Retina (tissue), 1 donor: ENCODE measurements around the gene GPD2.

ENCODE experiments used
- DNase-seq: peaks from one replicate; pipeline ENCODE4 v3.0.0-alpha.2; 2016

Gene GPD2

DNA sequence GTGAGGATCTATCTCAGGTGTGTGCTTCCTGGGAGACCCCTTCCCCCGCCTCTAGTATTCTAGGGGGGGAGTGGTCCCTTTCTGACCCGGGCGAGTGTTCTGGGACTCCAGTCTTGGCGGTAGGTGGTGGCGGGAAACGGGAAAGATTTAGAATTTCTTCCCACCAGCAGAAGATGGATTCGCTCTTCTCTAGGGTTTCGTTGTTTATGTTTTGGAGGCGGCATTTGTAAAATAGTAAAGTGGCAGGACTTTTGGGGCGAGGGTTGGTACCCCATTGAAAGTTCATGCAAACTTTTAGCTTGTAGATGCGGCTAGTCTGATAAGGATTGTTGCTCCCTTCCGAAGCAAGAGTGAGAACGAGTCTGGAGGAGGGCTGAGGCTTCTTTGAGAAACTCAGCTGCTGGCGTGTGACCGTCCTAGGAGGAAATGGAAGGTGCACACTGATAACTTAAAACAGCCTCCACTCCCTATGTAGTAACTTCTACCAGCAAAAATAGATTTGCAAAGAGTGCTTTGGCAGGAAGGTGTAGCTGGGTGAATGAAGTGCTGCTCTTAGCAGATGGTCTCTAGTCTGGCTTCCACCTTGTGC lies 412 bp downstream of the GPD2 start:
- no peak for DNase-seq

DNA sequence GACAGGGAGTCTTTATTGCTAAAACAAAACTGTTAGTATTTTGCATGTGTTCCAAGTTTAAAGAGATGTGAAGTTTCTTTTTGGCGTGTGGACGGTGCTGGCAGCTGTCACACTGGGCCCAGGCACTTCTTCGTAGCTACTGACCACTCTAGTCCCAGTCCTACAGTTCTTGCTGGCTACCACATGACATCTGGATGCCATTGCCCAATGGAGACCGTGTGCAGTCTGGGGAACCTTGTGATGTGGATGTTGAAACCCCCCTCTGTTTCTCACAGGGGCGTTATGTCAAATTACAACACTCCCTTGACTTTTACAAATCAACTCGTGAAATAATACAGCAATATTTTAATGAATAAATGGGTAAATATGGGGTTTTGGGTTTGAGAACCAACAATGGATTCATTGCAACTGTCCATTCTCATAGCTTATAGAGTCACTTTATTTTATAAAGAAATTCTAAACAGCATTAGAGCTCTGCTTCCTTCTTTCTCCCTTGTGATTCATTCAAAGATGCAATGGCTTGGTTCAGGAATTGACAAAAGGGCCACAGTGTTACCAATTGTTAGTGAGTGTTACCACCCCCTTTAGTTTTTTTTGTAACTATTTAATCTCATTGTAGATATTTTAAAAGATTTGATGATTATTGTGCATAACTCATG lies 1.2 kb downstream of the GPD2 start:
- no peak for DNase-seq

DNA sequence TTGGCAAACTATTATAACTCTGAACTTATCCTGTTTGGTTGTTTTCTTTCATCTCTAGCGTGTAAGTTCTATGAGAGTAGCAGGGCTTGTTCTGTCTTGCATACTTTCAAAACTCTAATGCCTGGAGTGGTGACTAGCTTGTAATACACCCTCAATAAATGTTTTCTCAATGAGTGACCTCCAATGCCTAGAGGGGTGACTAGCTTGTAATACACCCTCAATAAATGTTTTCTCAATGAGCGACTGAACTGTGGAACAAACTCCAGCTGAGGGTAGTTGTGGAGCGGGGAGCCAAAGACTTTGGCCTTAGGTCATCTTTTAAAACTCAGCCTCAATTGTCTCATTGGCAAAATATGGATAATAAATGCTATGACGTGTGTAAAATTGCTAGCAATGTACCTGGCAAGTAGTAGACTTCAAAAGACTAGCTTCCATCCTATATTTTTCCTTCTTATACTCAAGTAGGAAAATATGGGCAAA lies 1.8 kb downstream of the GPD2 start:
- no peak for DNase-seq

DNA sequence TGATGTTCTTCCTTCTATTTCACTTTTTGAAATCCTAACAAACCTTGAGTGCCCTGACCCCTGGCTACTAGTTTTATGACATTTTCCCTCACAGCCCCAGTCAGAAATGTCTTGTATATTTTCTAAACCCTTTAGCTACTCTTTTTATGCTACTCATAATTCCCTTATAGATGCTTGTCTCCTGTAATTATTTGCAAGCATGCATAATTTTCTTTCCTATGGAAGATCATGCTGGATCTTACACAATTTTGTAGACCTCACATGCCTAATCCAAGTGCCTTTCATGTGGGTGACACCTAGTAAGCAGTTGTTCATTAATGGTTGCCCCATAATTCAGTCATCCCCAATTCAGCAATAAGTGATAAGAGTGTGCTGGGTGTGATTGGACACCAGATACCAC lies 6.9 kb downstream of the GPD2 start:
- no peak for DNase-seq

DNA sequence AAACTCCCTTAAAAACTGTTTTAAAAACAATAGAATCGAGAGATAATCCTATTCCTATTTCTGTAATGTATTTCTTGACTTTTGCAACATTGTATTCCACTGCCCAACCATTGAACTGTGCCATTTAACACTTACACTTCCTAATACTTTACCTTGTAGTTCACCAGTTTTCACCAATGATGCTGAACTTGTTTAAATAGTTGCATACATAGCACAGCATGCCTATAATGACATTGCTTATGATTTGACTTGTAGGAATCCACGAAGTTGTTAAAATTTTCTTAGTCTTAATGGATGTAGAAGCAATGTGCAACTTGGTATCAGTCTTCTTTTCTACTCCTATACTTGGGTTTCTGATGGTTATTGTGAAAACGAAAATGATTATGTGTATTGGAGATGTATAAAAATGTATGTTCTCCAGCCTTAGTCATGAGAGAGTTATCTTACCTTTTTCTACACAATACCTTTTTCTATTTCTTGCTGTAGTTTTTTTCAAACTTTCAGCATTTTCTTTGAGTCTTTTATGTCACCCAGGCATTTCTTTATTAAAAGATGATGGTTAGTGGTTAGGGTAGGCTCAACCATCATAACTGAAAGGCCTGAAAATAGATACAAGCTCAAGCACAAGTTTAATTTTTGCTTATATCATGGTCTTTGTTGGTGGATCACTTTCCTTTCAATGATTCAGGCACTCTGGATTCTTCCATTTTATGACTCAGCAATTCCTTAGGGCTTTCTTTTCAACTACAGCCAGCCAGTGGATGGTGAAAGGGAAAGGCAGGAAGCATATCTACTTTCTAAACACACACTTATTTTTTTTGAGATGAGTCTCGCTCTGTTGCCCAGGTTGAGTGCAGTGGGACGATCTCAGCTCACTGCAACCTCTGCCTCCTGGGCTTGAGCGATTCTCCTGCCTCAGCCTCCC lies 9.4 kb downstream of the GPD2 start:
- no peak for DNase-seq

DNA sequence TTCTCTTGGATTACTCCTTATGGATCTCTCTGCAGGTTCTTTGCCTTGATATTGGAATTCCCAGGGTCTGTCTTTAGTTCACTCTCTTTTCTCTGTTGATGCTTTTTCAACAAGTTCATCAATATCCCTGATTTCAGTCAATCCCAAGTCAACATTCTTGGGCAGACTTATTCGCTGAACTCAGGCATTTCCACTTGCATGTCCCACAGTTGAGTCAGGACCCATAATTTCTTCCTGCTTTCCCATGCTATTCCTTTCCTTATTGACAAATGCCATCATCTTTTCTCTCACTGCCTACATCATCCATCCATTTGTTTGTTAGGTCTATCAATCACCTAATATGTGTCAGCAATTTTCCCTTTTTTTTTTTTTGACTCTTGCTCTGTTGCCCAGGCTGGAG lies 11.6 kb downstream of the GPD2 start:
- no peak for DNase-seq

DNA sequence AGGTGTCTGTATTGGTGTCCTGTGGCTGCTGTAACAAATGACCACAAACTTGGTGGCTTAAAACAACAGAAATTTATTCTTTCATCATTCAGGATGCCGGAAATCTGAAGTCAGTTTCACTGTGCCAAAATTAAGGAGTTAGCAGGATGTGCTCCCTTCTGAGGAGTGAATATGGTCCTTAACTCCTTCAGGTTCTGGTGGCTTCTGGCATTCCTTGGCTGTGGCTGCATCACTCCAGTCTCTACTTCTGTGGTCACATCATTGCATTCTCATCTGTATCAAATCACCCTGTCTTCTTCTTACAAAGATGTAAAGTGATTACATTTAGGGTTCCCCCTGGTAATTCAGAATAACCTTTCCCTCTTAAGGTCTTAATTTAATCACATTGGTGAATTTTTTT lies 12.6 kb downstream of the GPD2 start:
- no peak for DNase-seq

DNA sequence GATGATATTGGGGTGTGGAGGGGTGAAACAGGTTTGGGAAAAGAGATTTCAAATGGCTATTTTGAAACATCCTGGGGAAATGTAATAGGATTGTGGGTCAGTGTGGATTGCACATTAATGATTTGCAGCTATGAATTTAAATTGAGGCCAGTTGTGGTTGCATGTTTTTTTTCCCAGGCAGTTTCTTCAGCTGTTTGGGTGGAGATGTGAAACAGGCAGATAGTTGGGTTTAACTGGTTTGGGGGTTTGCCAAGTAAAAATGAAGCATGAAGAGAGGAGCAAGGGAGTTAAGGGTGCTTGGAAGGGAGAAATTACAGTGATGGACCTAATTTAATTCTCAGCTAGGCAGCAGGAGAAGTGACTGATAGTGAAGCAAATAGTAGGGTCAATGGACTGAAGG lies 16.8 kb downstream of the GPD2 start:
- no peak for DNase-seq

DNA sequence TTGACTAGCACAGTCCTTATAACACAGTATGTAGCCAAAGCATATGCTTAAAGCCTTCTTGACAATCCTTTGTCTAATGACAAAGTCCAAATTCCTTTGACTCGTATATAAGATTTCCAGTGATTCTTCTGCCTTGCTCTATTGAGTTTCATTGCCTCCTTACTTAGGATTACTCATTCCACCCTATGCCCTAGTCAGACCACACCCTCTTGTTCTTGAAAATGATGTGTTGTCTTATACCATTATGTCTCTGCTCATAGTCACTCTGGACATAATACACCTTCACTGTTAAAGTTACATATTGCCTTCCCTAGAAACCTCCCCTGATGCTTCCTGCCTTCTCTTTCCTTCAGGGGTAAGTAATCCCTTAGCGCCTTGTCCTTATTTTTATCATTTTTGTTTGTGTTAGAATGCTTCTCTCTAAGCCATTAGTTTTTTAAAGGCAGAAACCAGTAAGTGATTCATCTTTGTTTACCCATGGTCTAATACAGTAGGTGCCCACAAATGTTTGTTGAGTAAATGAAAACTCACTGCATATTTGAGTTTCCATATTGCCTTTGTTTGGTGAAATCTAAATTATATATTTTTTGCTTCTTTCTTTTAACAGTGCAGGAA lies 19.3 kb downstream of the GPD2 start:
- DNase-seq: no peak

DNA sequence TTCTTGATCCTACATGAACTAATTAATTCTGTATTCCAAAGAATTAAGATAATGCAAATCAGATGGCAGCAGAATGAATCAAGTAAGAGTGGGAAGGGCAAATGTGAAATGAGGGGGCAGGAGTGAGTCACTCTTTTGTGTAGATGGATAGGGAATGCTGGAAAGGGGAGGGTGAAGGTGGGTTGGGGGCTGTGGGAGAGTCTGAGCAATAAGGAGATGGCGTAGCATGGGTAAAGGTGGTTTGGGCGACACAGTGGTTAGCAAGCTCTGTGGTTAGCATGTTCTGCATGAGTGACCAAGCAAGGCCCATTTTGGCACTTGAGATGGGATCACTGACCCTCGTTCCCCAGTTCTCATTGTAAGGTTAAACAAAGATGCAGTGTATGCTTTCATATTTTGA lies 20.4 kb downstream of the GPD2 start:
- DNase-seq: no peak

DNA sequence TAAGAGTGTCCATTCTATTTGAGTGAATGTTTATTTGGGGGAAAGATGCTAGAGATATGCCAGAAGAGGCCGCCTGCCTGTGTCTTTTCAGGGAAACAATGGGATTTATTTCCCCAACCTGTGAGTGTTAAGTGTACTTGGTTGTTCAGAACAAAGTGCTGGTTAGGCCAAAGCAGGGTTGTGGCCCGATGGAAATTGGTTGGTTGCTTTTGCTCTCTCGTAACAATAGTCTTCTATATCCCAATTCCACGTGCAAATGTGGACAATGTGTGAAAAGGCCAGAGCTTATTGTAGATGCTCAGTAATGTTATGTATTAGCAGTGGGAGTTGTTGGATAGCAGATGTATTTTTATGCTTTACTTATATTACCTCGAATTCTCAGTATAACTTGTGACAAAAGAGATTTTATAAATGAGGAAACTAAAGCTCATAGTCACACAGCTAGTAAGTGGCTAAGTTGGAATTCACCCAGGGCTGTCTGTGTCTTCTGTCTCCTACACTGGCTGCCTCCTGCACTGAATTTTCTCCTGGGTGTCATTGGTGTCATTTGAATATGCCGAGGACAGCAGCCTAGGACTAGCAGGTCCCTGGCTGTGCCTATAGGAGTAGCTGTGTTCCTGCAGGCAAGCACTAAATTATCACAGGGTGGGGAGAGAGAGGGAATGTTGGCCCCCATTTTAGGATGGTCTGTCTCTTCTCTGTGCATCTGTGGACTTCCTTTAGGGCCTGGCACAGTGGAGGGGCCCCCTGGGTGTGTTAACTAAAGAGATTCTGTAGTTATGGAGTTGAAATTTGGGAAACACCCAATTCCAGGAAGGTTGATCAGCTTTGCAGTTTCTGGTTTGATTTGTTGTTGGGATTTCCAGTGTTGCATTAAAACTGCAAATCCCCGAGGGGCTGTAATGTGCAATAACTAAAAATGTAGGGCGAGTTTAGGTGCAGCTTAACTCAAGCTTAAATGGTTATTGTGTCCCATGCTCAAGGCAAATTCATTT lies 21.6 kb downstream of the GPD2 start:
- DNase-seq: no peak

DNA sequence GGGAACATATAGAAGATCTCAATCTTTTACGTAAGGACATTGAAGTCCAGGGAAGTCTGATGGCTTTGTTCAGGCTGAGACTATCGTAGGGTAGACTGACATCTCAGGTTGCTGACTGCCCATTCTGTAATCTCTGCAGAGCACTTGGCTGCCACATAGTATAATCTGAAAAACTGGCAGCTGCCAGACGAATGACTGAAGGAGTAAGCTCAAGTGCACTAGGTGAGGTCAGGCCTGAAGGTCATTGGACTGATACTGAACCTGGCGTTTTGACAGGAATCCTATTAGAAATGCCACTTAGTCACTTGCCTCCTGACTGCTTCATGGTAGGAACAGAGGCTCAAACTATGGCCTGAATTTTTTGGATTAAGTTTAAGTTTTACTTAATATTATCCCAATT lies 23.5 kb downstream of the GPD2 start:
- peak; percentile 41 for DNase-seq

DNA sequence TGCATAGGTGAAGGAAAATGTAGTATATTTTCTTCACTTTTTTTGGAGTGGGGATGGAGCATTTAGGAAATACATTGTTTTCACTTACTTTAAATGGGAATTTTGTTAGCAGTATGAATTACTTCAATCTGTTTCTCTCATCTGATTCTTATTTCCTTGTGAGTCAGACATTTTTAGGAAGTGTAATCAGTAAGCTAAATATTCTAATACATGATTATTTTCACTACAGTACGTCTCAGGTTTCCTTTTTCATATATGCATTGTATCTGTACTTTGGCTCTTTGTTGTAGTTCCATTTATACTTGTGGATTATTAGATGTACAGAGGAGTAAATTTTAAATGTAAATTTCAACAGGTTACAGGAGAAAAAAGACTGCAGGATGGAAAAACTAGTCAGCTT lies 27.9 kb downstream of the GPD2 start:
- DNase-seq: no peak

DNA sequence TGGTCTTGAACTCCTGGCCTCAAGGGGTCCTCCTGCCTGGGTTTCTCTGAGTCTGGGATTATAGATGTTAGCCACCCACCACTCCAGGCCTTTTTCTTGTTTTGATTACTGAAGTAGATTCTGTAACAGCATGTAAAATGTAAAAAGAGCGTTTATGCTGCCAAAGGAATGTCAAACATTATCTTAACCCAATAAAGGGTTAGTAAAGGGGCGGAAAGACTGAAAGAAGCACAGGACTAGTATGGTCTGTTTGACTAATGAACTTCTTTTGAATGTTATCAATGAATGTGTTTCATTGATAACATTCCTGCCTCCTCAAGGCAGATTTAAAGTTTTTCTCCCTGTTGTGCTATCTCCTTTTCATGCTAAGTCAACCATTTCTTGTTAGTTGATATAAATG lies 29.4 kb downstream of the GPD2 start:
- no peak for DNase-seq

DNA sequence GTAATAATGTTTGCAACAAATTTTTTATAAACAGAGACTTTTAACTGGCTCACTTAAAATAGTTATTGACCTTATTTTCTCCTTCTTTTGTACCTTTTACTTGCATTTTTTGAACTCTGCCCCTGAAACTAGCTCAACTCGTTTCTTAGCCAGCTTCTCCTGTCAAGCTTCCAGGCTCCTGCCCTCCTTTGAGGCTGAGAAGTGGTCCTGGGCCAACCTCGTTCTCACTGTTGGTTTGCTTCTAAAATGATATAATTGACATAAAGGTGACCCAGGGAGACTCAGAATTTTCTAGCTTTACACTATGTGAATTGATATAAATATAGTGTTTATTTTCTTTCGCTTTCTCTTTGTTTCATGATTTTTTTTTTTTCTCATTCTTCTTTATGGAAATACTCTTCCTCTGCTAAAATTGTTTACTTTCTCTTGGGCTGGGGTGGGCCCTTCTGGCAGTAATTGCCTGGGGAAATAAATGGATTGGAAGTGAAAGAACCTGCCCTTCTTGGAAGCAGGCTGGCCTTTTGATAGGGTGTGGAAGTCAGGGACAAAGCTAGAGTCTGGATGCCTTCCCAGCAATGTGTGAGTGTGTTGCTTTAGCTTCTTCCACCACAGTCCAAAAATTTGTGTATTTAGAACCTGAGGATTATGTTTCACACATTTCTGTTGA lies 30.7 kb downstream of the GPD2 start:
- no peak for DNase-seq

DNA sequence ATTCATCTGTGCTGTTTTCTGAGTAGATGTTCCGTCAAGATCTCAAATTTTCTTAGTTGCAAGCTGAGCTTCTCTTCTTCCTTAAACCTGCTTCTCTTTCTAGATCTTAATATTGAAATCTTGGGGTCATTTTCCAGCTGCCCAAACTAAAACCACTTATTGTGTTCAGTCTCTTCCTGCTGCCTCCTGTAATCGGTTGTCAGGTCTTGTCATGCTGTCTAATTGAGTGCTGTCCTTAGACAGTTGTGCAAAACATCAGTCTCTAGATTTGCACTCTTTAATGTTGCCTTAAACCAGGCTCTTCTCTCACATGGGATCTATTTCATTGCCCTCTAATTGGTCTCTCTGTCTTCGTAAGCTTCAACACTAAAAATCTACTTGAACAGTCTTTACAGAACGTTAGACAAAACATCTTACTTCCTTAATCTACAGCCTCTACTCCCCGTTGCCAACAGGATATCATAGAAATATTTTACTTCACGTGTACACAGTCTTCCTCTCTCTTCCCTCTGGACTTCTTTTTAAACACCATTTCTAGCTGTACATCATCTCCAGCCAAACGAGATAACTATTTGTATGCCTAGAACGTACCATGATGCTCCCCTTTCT lies 34.9 kb downstream of the GPD2 start:
- peak; percentile 13 for DNase-seq

DNA sequence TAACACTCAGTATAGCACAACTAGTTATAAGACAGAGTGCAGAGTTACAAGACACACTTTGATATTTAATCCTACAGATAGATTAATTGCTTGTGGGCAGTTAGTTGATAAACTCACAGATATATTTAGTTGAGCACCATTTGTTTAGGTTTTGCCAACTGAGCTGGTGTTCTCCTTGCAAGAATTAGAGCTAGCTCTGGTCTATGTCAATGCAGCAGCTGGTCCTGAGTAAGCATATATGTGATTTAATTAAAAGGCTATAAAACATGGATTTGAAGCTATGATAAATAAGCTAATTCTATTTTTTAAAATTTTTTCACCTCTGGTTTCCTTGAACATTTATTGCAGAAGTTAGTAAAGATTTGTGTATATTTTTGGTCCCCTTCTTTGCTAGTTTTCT lies 35.6 kb downstream of the GPD2 start:
- no peak for DNase-seq

DNA sequence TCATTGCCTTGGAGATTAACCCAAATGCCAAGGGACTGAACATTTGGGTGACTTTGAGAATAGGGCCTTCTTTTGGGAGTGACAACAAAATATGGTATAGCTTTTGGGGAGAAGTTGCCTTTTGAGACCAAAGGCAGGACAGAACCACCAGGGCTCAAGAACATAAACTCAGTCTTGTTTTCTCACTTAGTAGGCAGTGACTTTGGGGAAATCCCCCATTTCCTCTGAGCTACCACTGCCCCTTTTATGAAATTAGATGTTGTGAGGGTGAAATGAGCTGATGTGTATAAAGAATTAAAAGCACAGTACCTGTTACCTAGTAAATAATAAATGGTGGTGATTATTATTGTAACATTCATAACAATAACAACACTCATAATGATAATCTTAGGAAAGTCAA lies 36.5 kb downstream of the GPD2 start:
- no peak for DNase-seq

DNA sequence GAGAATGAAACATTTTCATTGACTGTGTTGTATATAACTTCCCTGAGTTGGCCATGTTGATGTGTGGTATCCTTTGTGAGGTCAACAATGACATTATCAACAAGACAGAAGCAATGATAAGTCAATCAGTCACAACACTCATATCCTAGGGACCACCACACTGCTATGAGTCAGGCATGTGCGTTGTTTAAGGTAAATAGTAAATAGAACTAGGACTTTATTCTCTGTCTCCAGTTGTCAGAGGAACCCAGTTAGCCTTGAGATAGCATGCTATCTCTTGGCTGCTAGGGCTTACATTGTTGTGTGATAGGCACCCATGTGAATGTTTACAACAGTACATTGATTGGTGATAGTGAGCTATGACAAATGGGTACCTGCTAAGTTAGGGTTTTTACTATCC lies 37.3 kb downstream of the GPD2 start:
- no peak for DNase-seq

DNA sequence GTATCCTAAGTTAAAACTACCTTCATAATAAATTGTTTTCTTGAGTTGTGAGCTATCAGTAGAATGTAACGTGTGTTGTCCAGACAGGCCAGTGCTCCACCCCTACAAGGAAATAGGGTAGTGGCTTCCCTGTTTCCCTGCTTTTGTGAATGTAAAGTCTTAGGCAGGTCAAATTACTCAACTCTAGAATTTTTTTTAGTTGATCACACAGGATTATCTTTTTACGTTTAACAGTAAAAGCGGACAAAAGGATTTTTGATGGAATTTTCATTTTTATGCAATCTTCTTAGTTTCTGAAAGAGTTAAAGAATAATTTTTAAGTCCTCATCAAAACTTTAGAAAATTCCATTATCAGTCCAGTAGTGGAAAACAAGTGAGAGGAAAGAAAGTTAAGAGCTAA lies 38.2 kb downstream of the GPD2 start:
- DNase-seq: no peak
